GM18498 (cell line): Measurements from ENCODE around the gene RNASEL.
"Not testable (repeated sequence)": the region's sequence is repeated elsewhere in the genome, so short reads cannot be mapped to it uniquely, and the experiment has no call there.

Experiments used
- ATAC-seq: cut with Tn5 transposase; IDR thresholded peaks from one replicate; pipeline ENCODE4 v1.9.1; 2021; ENCODE audit warnings: mild to moderate bottlenecking, moderate library complexity; ENCODE audit not compliant: unreplicated experiment

The RNASEL gene

DNA sequence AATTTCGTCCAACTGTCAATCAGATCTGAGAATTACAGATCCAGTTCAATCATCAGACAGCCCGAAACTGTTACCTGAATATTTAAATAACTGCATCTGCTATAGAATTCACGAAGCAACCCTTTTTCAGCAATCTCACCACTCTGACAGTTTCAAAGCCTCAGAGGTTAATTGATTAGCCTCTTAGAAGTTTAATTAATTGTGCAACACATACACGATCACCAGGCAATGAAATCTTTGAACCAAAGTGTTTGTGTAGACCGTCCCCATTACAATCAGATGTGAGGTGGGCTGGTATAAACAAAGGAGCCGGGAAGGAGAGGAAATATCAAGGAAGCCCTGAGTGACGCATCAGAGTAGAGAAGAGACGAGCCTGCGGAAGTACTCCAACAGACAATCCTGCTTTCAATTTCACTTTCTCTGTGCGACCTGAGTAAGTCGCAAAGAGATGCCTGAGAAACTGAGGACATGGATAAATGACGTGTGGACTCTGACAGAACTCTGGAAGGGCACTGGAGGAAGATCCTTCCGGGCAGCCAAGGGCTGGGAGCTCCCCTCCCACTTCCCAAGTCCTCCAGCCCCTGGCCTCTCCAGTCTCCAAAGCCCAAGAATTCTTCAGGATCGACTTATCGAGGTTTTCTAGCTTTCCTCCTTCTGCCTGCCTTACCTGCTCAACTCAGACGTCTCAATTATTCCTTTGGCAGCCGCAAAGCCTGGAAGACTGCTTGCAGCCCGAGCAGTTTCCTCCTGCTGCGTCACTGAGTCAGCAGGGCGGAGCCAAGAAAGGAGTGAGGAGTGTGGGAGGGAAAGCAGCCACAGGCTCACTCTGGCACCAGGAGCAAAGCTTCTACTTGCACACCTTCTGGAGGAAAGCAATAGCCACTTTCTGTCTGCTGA lies at the start of gene RNASEL:
RNASEL (minus strand) TSS at position 757 of the 897 bp plus-strand sequence. CDS start 2,450 bp downstream, outside the sequence.
- peak; percentile 89 for ATAC-seq

- ATAC-seq, result no peak
These were observed 48.7 kb upstream of the RNASEL start for GRCh38 chr1:182637769-182638168.

- no peak for ATAC-seq
These were observed 46.8 kb upstream of the RNASEL start for GRCh38 chr1:182635871-182636270.

- no peak for ATAC-seq
These were observed 45.4 kb upstream of the RNASEL start for GRCh38 chr1:182634306-182635072.

- no peak for ATAC-seq
These were observed 44.7 kb upstream of the RNASEL start for GRCh38 chr1:182633657-182634281.

- no peak for ATAC-seq
These were observed 44.0 kb upstream of the RNASEL start for GRCh38 chr1:182633031-182633430.

- ATAC-seq, result not testable (repeated sequence)
These were observed 43.4 kb upstream of the RNASEL start for GRCh38 chr1:182632441-182632857.

DNA sequence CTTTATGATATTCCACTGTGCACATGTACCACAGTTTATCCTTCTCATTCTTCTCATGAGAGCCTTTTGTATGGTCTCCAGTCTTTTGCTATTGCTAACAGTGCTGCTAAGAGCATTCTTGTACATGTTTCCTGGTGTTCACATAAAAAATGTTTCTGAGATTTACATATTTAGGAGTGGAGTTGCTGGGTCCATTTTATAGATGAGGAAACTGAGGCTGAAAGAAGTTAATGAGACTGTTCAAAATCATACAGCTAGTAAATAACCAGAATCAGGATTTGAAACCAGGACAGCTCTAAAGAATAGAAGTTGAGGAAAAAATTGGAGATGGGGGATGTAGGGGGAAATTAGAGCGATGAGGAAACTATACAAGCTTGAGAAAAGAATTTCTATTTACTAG lies 42.9 kb upstream of the RNASEL start:
- ATAC-seq, result no peak

DNA sequence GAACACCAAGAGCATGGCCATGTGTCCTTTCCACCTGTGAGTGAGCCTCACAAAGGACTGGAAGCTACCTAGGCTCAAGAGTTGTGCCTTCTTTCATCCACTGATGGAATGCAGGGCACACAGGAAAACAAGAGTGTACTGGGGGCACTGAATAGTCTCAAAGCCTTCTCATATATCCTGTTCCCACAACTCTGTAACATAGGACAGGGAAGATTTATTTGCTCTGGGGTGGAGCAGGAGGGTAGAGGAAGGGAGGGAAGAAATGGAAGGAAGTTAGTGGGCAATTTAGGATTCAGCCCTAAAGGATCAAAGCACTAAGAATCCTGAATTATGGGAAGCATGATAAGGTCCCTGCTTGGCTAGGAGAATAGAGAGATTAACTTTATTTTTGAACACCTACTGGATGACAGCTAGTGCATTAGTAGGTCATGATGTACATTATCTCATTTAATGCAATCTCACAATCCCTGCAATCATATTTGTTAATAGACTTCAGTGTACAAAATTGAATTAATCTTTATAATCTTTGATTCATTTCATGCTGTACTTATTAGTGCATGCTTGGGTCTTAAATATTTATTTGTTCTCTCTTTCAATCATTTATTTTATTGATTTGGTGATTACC lies 42.1 kb upstream of the RNASEL start:
- ATAC-seq, result no peak

DNA sequence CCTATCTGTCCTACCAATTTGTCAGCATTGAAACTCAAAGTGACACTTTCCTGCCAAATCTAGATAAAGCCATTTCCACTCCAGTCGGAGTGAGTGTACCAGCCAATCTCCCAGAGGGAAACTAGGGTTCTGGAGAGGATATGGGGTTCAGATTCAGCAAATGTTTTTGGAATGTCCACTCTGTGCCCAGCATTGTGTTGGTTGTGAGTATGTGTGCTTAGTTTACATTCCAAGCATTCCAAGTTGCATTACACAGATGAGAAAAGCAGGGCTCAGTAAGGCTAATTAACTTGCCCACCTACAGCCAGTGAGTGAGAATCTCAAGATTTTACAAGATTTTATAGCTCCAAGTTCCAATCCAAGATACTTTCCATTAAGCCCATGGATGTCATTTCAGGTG lies 41.5 kb upstream of the RNASEL start:
- no peak for ATAC-seq

GRCh38 chr1:182629499-182630096 lies 40.5 kb upstream of the RNASEL start:
- peak; percentile 81 for ATAC-seq

DNA sequence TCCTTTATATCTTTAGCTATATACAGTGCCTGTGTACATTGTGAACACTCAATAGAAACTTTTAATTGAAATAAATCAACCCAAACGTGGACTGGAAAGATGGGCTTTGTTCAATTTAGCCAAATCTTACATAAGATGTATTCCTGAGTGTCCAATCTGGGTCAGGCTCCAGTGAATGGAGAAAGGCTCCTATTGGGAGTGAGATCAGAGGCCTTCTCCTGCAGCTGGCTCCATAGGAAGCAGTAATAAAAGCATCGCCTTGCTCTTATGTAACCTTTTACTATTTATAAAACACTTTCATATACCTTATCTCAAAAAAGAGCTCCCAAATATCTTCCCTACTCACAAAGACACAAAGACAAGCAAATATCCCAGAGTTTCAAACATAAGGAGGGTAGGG lies 40.0 kb upstream of the RNASEL start:
- no peak for ATAC-seq

- ATAC-seq, result no peak
These were observed 39.6 kb upstream of the RNASEL start for GRCh38 chr1:182628657-182629056.

DNA sequence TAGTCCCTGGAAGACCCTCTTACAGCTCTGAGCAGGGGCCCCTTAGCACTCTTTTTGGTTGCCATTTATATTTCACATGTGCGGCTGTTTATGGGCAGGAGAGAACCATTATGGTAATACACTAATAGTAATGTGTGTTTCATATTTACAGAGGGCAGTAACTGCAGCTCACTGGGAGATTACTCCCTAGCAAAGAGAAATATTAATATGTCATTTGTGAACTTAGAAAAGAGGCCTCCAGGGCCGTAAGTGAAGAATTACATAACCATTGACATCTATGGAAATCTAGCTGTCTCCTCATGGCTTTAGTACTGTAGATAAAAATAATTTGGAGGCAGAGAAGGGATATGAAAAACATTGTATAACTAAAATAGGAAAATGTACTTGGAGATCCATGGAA lies 38.6 kb upstream of the RNASEL start:
- ATAC-seq, result no peak

- ATAC-seq, result no peak
These were observed 37.5 kb upstream of the RNASEL start for GRCh38 chr1:182626527-182626926.

DNA sequence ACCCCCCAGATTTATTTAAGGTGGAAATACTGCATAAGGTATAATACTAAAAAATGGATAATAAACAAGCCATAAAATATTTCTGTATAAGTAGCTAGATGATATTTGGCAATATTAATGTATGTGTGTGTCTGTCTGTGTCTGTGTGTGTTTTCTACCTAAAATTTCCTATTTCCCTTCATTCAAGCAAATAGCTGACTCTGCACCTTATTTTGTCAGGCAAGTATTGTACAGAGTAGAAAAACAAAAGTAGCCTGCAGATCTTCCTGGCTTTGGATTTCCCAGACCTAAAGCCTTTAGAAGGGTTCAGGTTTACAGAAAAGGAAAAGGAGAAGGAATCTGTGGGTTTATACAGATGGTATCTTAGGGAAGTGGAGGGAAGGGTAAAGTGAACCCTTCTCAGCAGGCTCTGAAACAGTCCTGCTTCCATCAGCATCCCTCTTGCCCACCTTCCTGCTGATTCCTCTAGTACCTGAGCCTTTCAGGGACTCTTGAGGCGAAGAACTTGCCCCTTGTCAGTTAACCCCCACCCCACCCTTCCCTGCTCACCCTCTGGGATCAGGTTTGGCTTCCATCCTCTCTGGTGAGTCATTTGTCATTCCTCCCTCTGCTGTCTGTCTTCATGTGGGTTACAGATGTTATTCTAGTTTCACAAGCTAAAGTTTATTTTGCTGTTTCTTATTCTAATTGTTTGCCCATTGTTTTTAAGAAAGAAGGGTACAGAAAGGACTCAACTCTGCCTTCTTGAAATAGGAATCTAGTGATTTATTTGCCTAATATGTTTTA lies 36.9 kb upstream of the RNASEL start:
- no peak for ATAC-seq

GRCh38 chr1:182625024-182625423 lies 36.0 kb upstream of the RNASEL start:
- no peak for ATAC-seq

DNA sequence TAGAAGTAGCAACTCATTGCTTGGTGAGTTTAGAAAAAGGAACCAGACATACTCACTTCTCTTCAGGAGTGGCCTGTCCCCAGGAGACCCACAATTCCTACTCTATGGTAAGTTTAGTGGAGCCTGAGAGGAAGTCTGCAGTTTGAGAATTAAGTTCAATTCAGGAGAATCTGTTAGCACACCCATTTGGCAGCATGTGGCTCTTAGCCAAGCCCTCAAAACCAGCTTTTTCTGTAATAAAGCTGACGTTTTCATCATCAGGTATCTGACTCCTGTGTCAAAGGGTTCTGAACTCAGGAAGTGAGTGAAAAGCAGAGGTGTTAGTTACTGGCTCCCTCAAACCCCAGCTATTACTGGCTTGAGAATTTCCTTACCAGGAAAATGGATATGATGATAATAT lies 35.5 kb upstream of the RNASEL start:
- no peak for ATAC-seq

DNA sequence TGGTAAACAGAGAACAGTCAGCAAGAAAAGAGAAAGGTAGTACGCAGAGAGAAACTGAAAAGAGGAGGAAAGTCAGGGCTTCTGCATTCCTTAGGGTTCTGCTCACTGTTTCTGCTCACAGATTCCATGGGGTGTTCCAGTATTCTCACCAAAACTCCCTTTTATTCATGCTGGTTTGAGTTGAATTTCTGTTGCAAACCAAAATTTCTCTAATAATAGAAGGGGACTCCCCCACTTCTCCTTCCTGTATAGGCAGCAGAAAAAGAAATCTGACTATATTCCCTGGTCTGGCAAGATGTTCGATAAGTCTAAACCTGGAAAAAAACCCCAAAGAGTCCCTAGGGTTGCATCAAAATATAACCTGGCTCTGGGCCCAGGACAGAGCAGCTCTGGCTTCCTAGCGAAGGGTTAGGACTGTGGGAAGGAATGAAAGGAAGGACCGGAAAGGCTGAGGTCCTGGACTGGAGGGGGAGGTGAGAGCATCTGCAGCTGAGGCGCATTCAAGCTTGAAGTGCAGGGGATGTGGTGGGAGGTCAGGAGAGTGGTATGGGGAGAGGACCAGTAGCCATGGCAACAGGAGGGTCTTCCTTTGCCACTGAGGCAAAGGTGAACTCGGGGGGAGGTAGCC lies 34.0 kb upstream of the RNASEL start:
- peak; percentile 67 for ATAC-seq
